Measurements from ENCODE around the gene B3GNT7.
"Not testable (repeated sequence)": the region's sequence is repeated elsewhere in the genome, so short reads cannot be mapped to it uniquely, and the experiment has no call there.

B3GNT7 gene

GRCh38 chr2:231395188-231396057 is at the start of gene B3GNT7:
TSS of gene B3GNT7 (plus strand) at chr2:231395710. CDS start at chr2:231395804, 94 bp downstream.
- H3K9me3 Mint-ChIP-seq, result no peaks in the 10 kb centered on the region
- H3K27ac Mint-ChIP-seq, result no peak within 1 kb of the TSS
- H3K36me3 Mint-ChIP-seq, result no peaks in the 10 kb centered on the region
- peaks cover 23% of the 10 kb centered on the region for H3K27me3 Mint-ChIP-seq
- peaks cover 14% of the 10 kb centered on the region for H3K4me1 Mint-ChIP-seq
- peak within 1 kb of the TSS; percentile 57 for H3K4me3 Mint-ChIP-seq

GRCh38 chr2:231347081-231347480 is 48.4 kb upstream of the B3GNT7 start:
- no peaks in the 10 kb centered on the region for H3K9me3 Mint-ChIP-seq
- no peaks in the 10 kb centered on the region for H3K4me1 Mint-ChIP-seq
- no peaks in the 10 kb centered on the region for H3K36me3 Mint-ChIP-seq
- H3K27ac Mint-ChIP-seq, result no peak overlapping the region
- peaks cover 1% of the 10 kb centered on the region for H3K27me3 Mint-ChIP-seq
- no peak overlapping the region for H3K4me3 Mint-ChIP-seq

- no peaks in the 10 kb centered on the region for H3K9me3 Mint-ChIP-seq
- H3K27me3 Mint-ChIP-seq, result peaks cover 1% of the 10 kb centered on the region
Observed at GRCh38 chr2:231347638-231348037, 47.9 kb upstream of the B3GNT7 start.

GRCh38 chr2:231348173-231348572 is 47.3 kb upstream of the B3GNT7 start:
- H3K27me3 Mint-ChIP-seq, result peaks cover 1% of the 10 kb centered on the region
- no peaks in the 10 kb centered on the region for H3K9me3 Mint-ChIP-seq
- no peaks in the 10 kb centered on the region for H3K4me1 Mint-ChIP-seq
- no peak overlapping the region for H3K27ac Mint-ChIP-seq
- no peak overlapping the region for H3K4me3 Mint-ChIP-seq
- no peaks in the 10 kb centered on the region for H3K36me3 Mint-ChIP-seq

More at GRCh38 chr2:231347638-231348037, 47.9 kb upstream of the B3GNT7 start:
- Mint-ChIP-seq H3K4me1 (no peaks in the 10 kb centered on the region), H3K27ac (no peak overlapping the region), H3K36me3 (no peaks in the 10 kb centered on the region), H3K4me3 (no peak overlapping the region)

GRCh38 chr2:231348704-231349373 is 46.7 kb upstream of the B3GNT7 start:
- Mint-ChIP-seq H3K27me3 (peaks cover 1% of the 10 kb centered on the region), H3K27ac (no peak overlapping the region), H3K9me3 (no peaks in the 10 kb centered on the region), H3K4me1 (no peaks in the 10 kb centered on the region), H3K36me3 (no peaks in the 10 kb centered on the region), H3K4me3 (no peak overlapping the region)

GRCh38 chr2:231349374-231349735 is 46.2 kb upstream of the B3GNT7 start:
- H3K27ac Mint-ChIP-seq, H3K4me1 Mint-ChIP-seq, H3K27me3 Mint-ChIP-seq, H3K36me3 Mint-ChIP-seq, H3K4me3 Mint-ChIP-seq, H3K9me3 Mint-ChIP-seq: not testable (repeated sequence)

- no peaks in the 10 kb centered on the region for H3K9me3 Mint-ChIP-seq
- no peak overlapping the region for H3K27ac Mint-ChIP-seq
Observed at GRCh38 chr2:231351648-231352047, 43.9 kb upstream of the B3GNT7 start.

GRCh38 chr2:231353469-231353868 is 42.0 kb upstream of the B3GNT7 start:
- H3K27ac Mint-ChIP-seq, result no peak overlapping the region
- H3K36me3 Mint-ChIP-seq, result no peaks in the 10 kb centered on the region
- H3K9me3 Mint-ChIP-seq, result no peaks in the 10 kb centered on the region
- H3K4me1 Mint-ChIP-seq, result no peaks in the 10 kb centered on the region
- no peak overlapping the region for H3K4me3 Mint-ChIP-seq
- H3K27me3 Mint-ChIP-seq, result peaks cover 1% of the 10 kb centered on the region

More at GRCh38 chr2:231351648-231352047, 43.9 kb upstream of the B3GNT7 start:
- H3K4me3 Mint-ChIP-seq, result no peak overlapping the region
- peaks cover 1% of the 10 kb centered on the region for H3K27me3 Mint-ChIP-seq
- no peaks in the 10 kb centered on the region for H3K36me3 Mint-ChIP-seq
- H3K4me1 Mint-ChIP-seq, result no peaks in the 10 kb centered on the region

- H3K9me3 Mint-ChIP-seq, result no peaks in the 10 kb centered on the region
Observed at GRCh38 chr2:231355508-231356465, 39.7 kb upstream of the B3GNT7 start.

GRCh38 chr2:231356466-231356844 is 39.1 kb upstream of the B3GNT7 start:
- no peaks in the 10 kb centered on the region for H3K4me1 Mint-ChIP-seq
- no peaks in the 10 kb centered on the region for H3K9me3 Mint-ChIP-seq
- H3K4me3 Mint-ChIP-seq, result no peak overlapping the region
- no peak overlapping the region for H3K27ac Mint-ChIP-seq
- no peaks in the 10 kb centered on the region for H3K27me3 Mint-ChIP-seq
- H3K36me3 Mint-ChIP-seq, result no peaks in the 10 kb centered on the region

More at GRCh38 chr2:231355508-231356465, 39.7 kb upstream of the B3GNT7 start:
- Mint-ChIP-seq H3K4me3 (no peak overlapping the region), H3K36me3 (no peaks in the 10 kb centered on the region), H3K27me3 (no peaks in the 10 kb centered on the region), H3K27ac (no peak overlapping the region), H3K4me1 (no peaks in the 10 kb centered on the region)

GRCh38 chr2:231357048-231357447 is 38.5 kb upstream of the B3GNT7 start:
- H3K4me3 Mint-ChIP-seq, result no peak overlapping the region
- no peaks in the 10 kb centered on the region for H3K27me3 Mint-ChIP-seq
- H3K4me1 Mint-ChIP-seq, result peaks cover under 1% of the 10 kb centered on the region
- no peak overlapping the region for H3K27ac Mint-ChIP-seq
- no peaks in the 10 kb centered on the region for H3K36me3 Mint-ChIP-seq
- H3K9me3 Mint-ChIP-seq, result no peaks in the 10 kb centered on the region

- peaks cover 9% of the 10 kb centered on the region for H3K4me1 Mint-ChIP-seq
- H3K27ac Mint-ChIP-seq, result no peak overlapping the region
- H3K9me3 Mint-ChIP-seq, result no peaks in the 10 kb centered on the region
- H3K4me3 Mint-ChIP-seq, result no peak overlapping the region
- H3K27me3 Mint-ChIP-seq, result no peaks in the 10 kb centered on the region
- no peaks in the 10 kb centered on the region for H3K36me3 Mint-ChIP-seq
Observed at GRCh38 chr2:231357931-231358330, 37.6 kb upstream of the B3GNT7 start.

- no peaks in the 10 kb centered on the region for H3K9me3 Mint-ChIP-seq
- H3K4me3 Mint-ChIP-seq, result no peak overlapping the region
- H3K27me3 Mint-ChIP-seq, result no peaks in the 10 kb centered on the region
- no peaks in the 10 kb centered on the region for H3K36me3 Mint-ChIP-seq
- H3K27ac Mint-ChIP-seq, result no peak overlapping the region
- peaks cover 11% of the 10 kb centered on the region for H3K4me1 Mint-ChIP-seq
Observed at GRCh38 chr2:231359441-231359840, 36.1 kb upstream of the B3GNT7 start.

- Mint-ChIP-seq H3K9me3 (no peaks in the 10 kb centered on the region), H3K36me3 (no peaks in the 10 kb centered on the region), H3K4me3 (no peak overlapping the region), H3K4me1 (peaks cover 11% of the 10 kb centered on the region), H3K27me3 (no peaks in the 10 kb centered on the region), H3K27ac (no peak overlapping the region)
Observed at GRCh38 chr2:231359948-231360347, 35.6 kb upstream of the B3GNT7 start.

- H3K4me3 Mint-ChIP-seq, result no peak overlapping the region
- no peaks in the 10 kb centered on the region for H3K36me3 Mint-ChIP-seq
- H3K27me3 Mint-ChIP-seq, result no peaks in the 10 kb centered on the region
- H3K4me1 Mint-ChIP-seq, result peaks cover 11% of the 10 kb centered on the region
- H3K27ac Mint-ChIP-seq, result no peak overlapping the region
- no peaks in the 10 kb centered on the region for H3K9me3 Mint-ChIP-seq
Observed at GRCh38 chr2:231360401-231360800, 35.1 kb upstream of the B3GNT7 start.

All from activated naive CD4-positive, alpha-beta T cell treated with anti-CD3 and anti-CD28 coated beads, Interleukin-2, amount 50 U/mL, for 24 hours (primary cell).